ENCODE data around the gene RPTOR. TPM values are rescaled to one million over a fixed set of nuclear protein-coding genes. Genes with fewer than 3 reads are reported as not detected.

The RPTOR gene
- total and polyA plus RNA-seq, 2 donors (not counting 1 experiment from before 2014, with no cell fraction given) = 6.7 to 22.8 TPM

DNA sequence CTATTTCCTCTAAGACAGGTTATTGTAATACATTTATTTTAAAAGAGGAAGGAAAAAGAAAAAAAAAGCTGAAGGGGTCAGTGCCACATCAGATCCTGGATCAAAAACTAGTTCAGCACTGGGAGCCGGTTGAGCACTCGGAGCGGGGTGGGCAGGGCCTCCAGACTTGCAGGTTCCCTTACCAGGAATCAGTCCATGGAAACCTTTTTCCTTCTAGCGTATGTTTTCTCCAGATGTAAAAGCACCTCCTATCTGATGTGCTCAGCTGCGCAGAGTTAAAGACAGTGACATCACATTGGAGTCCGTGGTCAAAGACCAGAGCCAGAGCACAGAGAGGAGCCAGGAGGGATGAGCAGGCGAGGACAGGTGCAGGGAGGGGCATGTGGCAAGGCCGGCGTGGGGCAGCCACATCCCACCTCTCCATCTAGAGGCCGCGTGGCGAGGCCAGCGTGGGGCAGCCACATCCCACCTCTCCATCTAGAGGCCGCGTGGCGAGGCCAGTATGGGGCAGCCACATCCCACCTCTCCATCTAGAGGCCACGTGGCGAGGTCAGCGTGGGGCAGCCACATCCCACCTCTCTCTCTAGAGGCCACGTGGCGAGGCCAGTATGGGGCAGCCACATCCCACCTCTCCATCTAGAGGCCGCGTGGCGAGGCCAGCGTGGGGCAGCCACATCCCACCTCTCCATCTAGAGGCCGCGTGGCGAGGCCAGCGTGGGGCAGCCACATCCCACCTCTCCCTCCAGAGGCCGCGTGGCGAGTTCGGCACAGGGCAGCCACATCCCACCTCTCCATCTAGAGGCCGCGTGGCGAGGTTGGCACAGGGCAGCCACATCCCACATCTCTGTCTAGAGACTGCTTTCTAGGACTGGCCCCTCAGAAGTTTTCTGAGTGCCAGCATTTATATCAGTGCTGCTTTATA, 280.2 kb downstream of the RPTOR start:
- Histone ChIP-seq H3K36me3 (ENCODE audit: control insufficient read depth, insufficient read depth, low read length) (peaks cover 2% of the 10 kb centered on the region), H4K20me1 (ENCODE audit: control insufficient read depth, extremely low read depth, insufficient read depth, low read length) (no peaks in the 10 kb centered on the region), H3K4me2 (ENCODE audit: extremely low read depth, insufficient read depth, low read length) (no peak overlapping the region), H3K4me3 (replicated peaks in 1 of 4; ENCODE audit: control extremely low read depth in 1 of 4, insufficient read depth in 1 of 4, low read depth in 3 of 4, low read length in 4 of 4) (no peak overlapping the region), H3K9ac (ENCODE audit: insufficient read depth, low read length) (no peak overlapping the region), H3K9me3 (ENCODE audit: control insufficient read depth, insufficient read depth, low read depth, low read length) (no peaks in the 10 kb centered on the region), H3K27ac (ENCODE audit: insufficient read depth, low read length) (no peak overlapping the region), H3K27me3 (ENCODE audit: control insufficient read depth, insufficient read depth, low read length) (no peaks in the 10 kb centered on the region), H2AFZ (ENCODE audit: low read length) (no peak overlapping the region), H3K4me1 (ENCODE audit: control insufficient read depth, extremely low read depth, insufficient read depth, low read length) (peaks cover 7% of the 10 kb centered on the region), H3K79me2 (ENCODE audit: control insufficient read depth, insufficient read depth, low read length) (no peaks in the 10 kb centered on the region)
- TF ChIP-seq, protein P1, sequence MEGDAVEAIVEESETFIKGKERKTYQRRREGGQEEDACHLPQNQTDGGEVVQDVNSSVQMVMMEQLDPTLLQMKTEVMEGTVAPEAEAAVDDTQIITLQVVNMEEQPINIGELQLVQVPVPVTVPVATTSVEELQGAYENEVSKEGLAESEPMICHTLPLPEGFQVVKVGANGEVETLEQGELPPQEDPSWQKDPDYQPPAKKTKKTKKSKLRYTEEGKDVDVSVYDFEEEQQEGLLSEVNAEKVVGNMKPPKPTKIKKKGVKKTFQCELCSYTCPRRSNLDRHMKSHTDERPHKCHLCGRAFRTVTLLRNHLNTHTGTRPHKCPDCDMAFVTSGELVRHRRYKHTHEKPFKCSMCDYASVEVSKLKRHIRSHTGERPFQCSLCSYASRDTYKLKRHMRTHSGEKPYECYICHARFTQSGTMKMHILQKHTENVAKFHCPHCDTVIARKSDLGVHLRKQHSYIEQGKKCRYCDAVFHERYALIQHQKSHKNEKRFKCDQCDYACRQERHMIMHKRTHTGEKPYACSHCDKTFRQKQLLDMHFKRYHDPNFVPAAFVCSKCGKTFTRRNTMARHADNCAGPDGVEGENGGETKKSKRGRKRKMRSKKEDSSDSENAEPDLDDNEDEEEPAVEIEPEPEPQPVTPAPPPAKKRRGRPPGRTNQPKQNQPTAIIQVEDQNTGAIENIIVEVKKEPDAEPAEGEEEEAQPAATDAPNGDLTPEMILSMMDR (conservative IDR thresholded peaks at IDR 0.05 in 1 of 2, IDR thresholded peaks at IDR 0.05 in 1 of 2; ENCODE audit: low read depth in 1 of 2, low read length in 2 of 2) = no peak
- no peak for TF ChIP-seq EZH2 (IDR thresholded peaks at IDR 0.05; ENCODE audit: low read length, missing control alignments)
- DNase-seq (ENCODE audit: low read depth in 2 of 2) = no peak

DNA sequence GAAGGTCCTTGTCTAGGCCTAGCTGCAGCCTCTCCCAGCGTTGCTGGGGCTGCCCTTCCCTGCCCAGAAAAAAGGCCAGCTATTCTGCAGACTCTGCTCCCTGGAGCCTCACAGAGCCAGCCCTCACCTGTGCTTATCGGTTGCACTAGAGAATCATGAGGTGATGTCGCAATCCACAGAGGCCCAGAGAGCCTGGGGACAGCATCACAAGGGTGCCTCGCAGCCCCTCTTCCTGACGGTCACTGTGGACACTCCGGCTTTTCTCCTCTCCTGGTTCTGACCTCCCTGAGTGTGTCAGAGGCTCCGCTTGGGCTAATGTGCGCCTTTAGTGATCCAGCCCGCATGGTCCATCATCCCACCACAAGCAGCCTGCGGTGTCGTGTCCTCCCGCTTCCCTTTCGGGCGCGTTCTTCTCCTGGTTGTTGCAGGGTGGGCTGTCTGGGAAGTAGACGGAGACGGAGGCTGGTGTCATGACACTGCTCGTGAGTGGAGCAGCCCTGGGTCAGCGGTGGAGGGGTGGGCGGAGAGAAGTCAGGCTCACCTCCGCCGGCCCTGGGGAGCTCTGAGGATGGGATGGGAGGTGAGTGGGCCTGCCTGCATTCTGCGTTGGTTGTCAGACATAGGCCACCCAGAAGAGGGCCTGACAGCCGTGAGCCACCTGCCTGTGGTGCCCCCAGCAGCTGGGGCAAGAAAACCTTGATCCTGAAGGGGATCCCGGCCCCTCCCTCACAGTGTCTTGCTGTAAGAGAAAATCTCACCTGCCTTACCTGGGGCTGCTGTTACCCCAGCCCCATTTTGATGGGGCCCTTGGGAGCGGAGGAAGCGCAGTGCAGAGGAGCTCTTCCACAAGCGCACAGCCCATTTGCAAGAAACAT, 281.1 kb downstream of the RPTOR start:
- Histone ChIP-seq H3K4me3 (replicated peaks in 1 of 4; ENCODE audit: control extremely low read depth in 1 of 4, insufficient read depth in 1 of 4, low read depth in 3 of 4, low read length in 4 of 4) (no peak overlapping the region), H2AFZ (ENCODE audit: low read length) (no peak overlapping the region), H3K9ac (ENCODE audit: insufficient read depth, low read length) (no peak overlapping the region), H3K27ac (ENCODE audit: insufficient read depth, low read length) (peak overlapping the region; percentile 91), H3K4me2 (ENCODE audit: extremely low read depth, insufficient read depth, low read length) (no peak overlapping the region), H3K36me3 (ENCODE audit: control insufficient read depth, insufficient read depth, low read length) (peaks cover 2% of the 10 kb centered on the region), H3K79me2 (ENCODE audit: control insufficient read depth, insufficient read depth, low read length) (no peaks in the 10 kb centered on the region), H4K20me1 (ENCODE audit: control insufficient read depth, extremely low read depth, insufficient read depth, low read length) (no peaks in the 10 kb centered on the region), H3K27me3 (ENCODE audit: control insufficient read depth, insufficient read depth, low read length) (no peaks in the 10 kb centered on the region), H3K9me3 (ENCODE audit: control insufficient read depth, insufficient read depth, low read depth, low read length) (no peaks in the 10 kb centered on the region), H3K4me1 (ENCODE audit: control insufficient read depth, extremely low read depth, insufficient read depth, low read length) (peaks cover 7% of the 10 kb centered on the region)
- no peak for TF ChIP-seq EZH2 (IDR thresholded peaks at IDR 0.05; ENCODE audit: low read length, missing control alignments)
- TF ChIP-seq, protein P1 (conservative IDR thresholded peaks at IDR 0.05 in 1 of 2, IDR thresholded peaks at IDR 0.05 in 1 of 2; ENCODE audit: low read depth in 1 of 2, low read length in 2 of 2) = no peak
- DNase-seq (ENCODE audit: low read depth in 2 of 2) = no peak
